Measurements from ENCODE around the gene SMIM1. TPM values are rescaled to one million over a fixed set of nuclear protein-coding genes. Genes with fewer than 3 reads are reported as not detected.

Gene SMIM1
- total RNA-seq, 3 donors from 2014 or later (not counting 1 experiment from before 2014, with no cell fraction given) = 0.78 to 2.6 (median 1.6) TPM

DNA sequence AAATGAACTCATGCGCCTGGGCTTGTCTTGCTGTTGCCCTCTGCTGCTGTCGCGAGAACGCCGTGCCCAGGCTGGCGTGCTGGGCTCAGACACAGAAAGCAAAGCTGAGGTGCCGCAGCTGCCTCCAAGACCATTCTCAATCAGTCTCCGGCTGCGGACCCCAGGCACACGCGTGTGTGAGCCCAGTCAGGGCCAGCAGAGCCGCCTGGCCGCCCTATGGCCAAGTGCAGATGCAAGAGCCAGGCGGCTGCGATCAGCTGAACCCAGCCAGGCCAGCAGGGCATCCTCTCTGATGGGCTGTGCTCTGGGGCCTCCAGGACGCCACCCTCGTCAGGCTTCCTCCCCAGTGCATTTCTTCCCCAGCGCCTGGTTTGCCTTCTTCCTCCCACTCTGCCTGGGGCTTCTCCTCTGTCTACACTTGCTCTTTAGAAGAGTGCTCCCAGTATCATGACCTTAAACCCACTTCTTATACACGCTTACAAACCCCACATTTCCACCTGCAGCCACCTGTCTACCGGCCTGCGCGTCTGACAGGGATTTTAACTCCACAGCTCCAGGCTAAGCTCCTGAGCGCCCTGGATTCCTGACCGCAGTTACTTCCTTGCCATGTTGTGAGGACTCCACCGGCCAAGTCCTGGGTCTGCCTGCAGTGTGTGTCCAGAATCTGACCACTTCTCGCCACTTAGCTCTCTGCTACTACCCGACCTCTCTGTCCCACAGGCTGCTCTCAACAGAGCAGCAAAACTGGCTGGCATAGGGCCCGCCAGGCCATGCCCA, 45.5 kb downstream of the SMIM1 start:
- H3K27me3 Mint-ChIP-seq (ENCODE audit: low read depth in 2 of 2) = no peaks in the 10 kb centered on the region
- no peaks in the 10 kb centered on the region for H3K36me3 Mint-ChIP-seq
- peaks cover 40% of the 10 kb centered on the region for H3K36me3 ChIP-seq (ENCODE audit: control insufficient read depth, insufficient read depth, low read length)
- WGBS (ENCODE audit: insufficient coverage) = 95% methylated on average over 28 of the region's 28 CpGs
- TF ChIP-seq, protein P1, sequence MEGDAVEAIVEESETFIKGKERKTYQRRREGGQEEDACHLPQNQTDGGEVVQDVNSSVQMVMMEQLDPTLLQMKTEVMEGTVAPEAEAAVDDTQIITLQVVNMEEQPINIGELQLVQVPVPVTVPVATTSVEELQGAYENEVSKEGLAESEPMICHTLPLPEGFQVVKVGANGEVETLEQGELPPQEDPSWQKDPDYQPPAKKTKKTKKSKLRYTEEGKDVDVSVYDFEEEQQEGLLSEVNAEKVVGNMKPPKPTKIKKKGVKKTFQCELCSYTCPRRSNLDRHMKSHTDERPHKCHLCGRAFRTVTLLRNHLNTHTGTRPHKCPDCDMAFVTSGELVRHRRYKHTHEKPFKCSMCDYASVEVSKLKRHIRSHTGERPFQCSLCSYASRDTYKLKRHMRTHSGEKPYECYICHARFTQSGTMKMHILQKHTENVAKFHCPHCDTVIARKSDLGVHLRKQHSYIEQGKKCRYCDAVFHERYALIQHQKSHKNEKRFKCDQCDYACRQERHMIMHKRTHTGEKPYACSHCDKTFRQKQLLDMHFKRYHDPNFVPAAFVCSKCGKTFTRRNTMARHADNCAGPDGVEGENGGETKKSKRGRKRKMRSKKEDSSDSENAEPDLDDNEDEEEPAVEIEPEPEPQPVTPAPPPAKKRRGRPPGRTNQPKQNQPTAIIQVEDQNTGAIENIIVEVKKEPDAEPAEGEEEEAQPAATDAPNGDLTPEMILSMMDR (IDR thresholded peaks at IDR 0.05) = no peak
- no peak overlapping the region for H3K4me3 ChIP-seq (ENCODE audit: low read length)
- H3K27ac ChIP-seq (ENCODE audit: low read length) = no peak overlapping the region
- H3K27ac Mint-ChIP-seq = peak overlapping the region in 1 of 2 donors; percentile 14
- no peaks in the 10 kb centered on the region for H3K9me3 Mint-ChIP-seq
- no peaks in the 10 kb centered on the region for H3K9me3 ChIP-seq (ENCODE audit: control insufficient read depth, insufficient read depth, low read length)
- no peaks in the 10 kb centered on the region for H3K4me1 ChIP-seq (ENCODE audit: control insufficient read depth, insufficient read depth, low read length)
- H3K27me3 ChIP-seq (ENCODE audit: control insufficient read depth, insufficient read depth, low read length) = no peaks in the 10 kb centered on the region
- intact Hi-C loops (cut with micrococcal nuclease) = no loop called here
- DNase-seq = no peak
- no peak overlapping the region for H3K4me3 Mint-ChIP-seq
- no peaks in the 10 kb centered on the region for H3K4me1 Mint-ChIP-seq
- no peak for ATAC-seq

DNA sequence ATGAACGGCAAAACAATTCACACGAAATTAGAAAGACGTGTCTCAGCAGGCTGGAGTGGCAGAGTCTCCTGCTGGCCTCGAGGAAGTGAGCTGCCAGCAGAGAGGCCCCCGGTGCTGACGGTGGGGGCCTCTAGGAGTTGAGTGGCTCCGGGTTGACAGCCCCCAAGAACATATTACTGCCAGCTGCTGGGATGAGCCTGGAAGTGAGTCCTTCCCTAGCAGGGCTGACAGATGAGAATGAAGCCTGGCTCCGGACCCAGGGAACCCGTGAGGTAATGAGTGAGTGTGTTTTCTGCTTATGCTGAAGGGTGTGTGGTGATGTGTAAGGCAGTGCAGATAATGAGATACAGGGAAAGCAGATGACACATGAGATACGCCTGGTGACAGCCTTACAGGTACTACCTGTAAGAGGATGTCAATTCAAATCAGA, 47.2 kb downstream of the SMIM1 start:
- Mint-ChIP-seq H3K27me3 (ENCODE audit: low read depth in 2 of 2) (no peaks in the 10 kb centered on the region), H3K36me3 (no peaks in the 10 kb centered on the region), H3K4me1 (no peaks in the 10 kb centered on the region), H3K9me3 (no peaks in the 10 kb centered on the region), H3K4me3 (no peak overlapping the region), H3K27ac (peak overlapping the region in 1 of 2 donors; percentile 4)
- WGBS (ENCODE audit: insufficient coverage) = 84% methylated on average over 10 of the region's 10 CpGs
- Histone ChIP-seq H3K4me3 (ENCODE audit: low read length) (no peak overlapping the region), H3K27me3 (ENCODE audit: control insufficient read depth, insufficient read depth, low read length) (no peaks in the 10 kb centered on the region), H3K36me3 (ENCODE audit: control insufficient read depth, insufficient read depth, low read length) (peaks cover 39% of the 10 kb centered on the region), H3K27ac (ENCODE audit: low read length) (no peak overlapping the region), H3K9me3 (ENCODE audit: control insufficient read depth, insufficient read depth, low read length) (no peaks in the 10 kb centered on the region), H3K4me1 (ENCODE audit: control insufficient read depth, insufficient read depth, low read length) (no peaks in the 10 kb centered on the region)
- intact Hi-C loops (cut with micrococcal nuclease) = no loop called here
- DNase-seq (no peak), ATAC-seq (no peak)
- TF ChIP-seq, protein P1 (IDR thresholded peaks at IDR 0.05) = no peak

DNA sequence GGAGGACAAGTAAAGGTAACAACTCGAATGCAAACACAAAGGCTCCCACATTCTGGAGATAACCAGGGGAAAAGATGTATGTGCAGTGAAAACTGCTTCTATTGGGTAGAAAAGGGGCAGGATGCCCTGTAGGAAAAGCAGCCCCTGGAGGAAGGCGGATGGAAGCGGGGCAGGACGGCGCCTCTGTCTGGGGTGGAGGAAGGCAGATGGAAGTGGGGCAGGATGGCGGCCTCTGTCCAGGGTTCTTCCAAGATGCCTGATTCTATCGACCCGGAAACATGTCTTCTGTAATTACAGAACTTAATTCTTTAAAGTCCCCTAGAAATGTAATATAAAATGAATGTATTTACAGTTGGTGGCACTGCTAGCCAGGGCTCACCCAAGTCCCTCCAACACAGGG, 47.8 kb downstream of the SMIM1 start:
- Mint-ChIP-seq H3K27me3 (ENCODE audit: low read depth in 2 of 2) (no peaks in the 10 kb centered on the region), H3K36me3 (no peaks in the 10 kb centered on the region), H3K27ac (no peak overlapping the region), H3K9me3 (no peaks in the 10 kb centered on the region), H3K4me3 (no peak overlapping the region), H3K4me1 (no peaks in the 10 kb centered on the region)
- Histone ChIP-seq H3K4me3 (ENCODE audit: low read length) (no peak overlapping the region), H3K9me3 (ENCODE audit: control insufficient read depth, insufficient read depth, low read length) (no peaks in the 10 kb centered on the region), H3K27me3 (ENCODE audit: control insufficient read depth, insufficient read depth, low read length) (no peaks in the 10 kb centered on the region), H3K27ac (ENCODE audit: low read length) (no peak overlapping the region), H3K4me1 (ENCODE audit: control insufficient read depth, insufficient read depth, low read length) (no peaks in the 10 kb centered on the region), H3K36me3 (ENCODE audit: control insufficient read depth, insufficient read depth, low read length) (peaks cover 36% of the 10 kb centered on the region)
- TF ChIP-seq, protein P1 (IDR thresholded peaks at IDR 0.05) = no peak
- DNase-seq (no peak), ATAC-seq (no peak)
- 95% methylated on average over 6 of the region's 8 CpGs for WGBS (ENCODE audit: insufficient coverage)
- intact Hi-C loops (cut with micrococcal nuclease) = no loop called here

DNA sequence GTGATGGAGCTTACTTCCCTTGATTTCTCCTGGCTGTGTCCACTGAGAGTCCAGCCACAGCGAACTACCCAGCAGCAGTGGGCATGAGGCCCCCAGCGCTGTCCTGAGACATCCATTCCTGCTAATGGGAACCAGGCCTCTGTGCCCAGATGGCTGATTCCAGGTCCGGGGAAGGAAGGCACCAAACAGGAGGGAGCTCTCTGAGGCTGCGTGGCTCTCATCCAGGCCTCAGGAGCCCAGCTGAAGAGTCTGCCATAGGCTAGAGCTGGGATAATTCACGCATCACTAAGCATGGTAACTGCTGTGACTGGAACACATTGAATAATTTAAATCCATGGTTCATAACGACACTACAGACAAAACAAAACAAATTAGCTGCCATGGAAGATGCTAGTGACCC, 48.5 kb downstream of the SMIM1 start:
- intact Hi-C loops (cut with micrococcal nuclease) = no loop called here
- ATAC-seq = no peak
- no peak overlapping the region for H3K4me3 Mint-ChIP-seq
- H3K9me3 Mint-ChIP-seq = no peaks in the 10 kb centered on the region
- no peak overlapping the region for H3K4me3 ChIP-seq (ENCODE audit: low read length)
- no peaks in the 10 kb centered on the region for H3K36me3 Mint-ChIP-seq
- 91% methylated on average over 6 of the region's 6 CpGs for WGBS (ENCODE audit: insufficient coverage)
- peaks cover 37% of the 10 kb centered on the region for H3K36me3 ChIP-seq (ENCODE audit: control insufficient read depth, insufficient read depth, low read length)
- no peaks in the 10 kb centered on the region for H3K4me1 Mint-ChIP-seq
- H3K27me3 ChIP-seq (ENCODE audit: control insufficient read depth, insufficient read depth, low read length) = no peaks in the 10 kb centered on the region
- H3K27me3 Mint-ChIP-seq (ENCODE audit: low read depth in 2 of 2) = no peaks in the 10 kb centered on the region
- no peak overlapping the region for H3K27ac ChIP-seq (ENCODE audit: low read length)
- no peaks in the 10 kb centered on the region for H3K9me3 ChIP-seq (ENCODE audit: control insufficient read depth, insufficient read depth, low read length)
- H3K4me1 ChIP-seq (ENCODE audit: control insufficient read depth, insufficient read depth, low read length) = no peaks in the 10 kb centered on the region
- no peak for DNase-seq
- H3K27ac Mint-ChIP-seq = no peak overlapping the region
- TF ChIP-seq, protein P1 (IDR thresholded peaks at IDR 0.05) = no peak

Data from natural killer cell (primary cell).